Natural killer cell (primary cell): ENCODE measurements around the gene AKAP11. TPM values are rescaled to one million over a fixed set of nuclear protein-coding genes. Genes with fewer than 3 reads are reported as not detected.

Experiments used
- ATAC-seq, 3 donors: fragments of 150-1000 bp in 2 of 3; fragments of 200-7000 bp in 1 of 3; cut with Tn5 transposase; 1 replicate in 1 of 3; 2 replicates in 2 of 3; pipeline ENCODE4 v1.10.0; 2021; ENCODE audit warnings: mild to moderate bottlenecking in 2 of 3, moderate library complexity in 2 of 3
- DNase-seq, 2 donors: peaks; one replicate each; pipeline versions ENCODE4 v3.0.0 to v3.0.0-alpha.2; 2013 to 2021; ENCODE audit warnings: mixed read lengths in 1 of 2
- H3K27ac ChIP-seq: one replicate; pipeline ENCODE4 v1.5.1; 2013; ENCODE audit warnings: mild to moderate bottlenecking, low read length
- H3K27me3 ChIP-seq: one replicate; pipeline ENCODE4 v1.6.1; 2013; ENCODE audit warnings: low read length; ENCODE audit not compliant: control insufficient read depth, insufficient read depth
- H3K36me3 ChIP-seq: one replicate; pipeline ENCODE4 v1.6.1; 2013; ENCODE audit warnings: low read length; ENCODE audit not compliant: control insufficient read depth, insufficient read depth
- H3K4me1 ChIP-seq: one replicate; pipeline ENCODE4 v1.6.1; 2013; ENCODE audit warnings: low read length; ENCODE audit not compliant: control insufficient read depth, insufficient read depth
- H3K4me3 ChIP-seq: one replicate; pipeline ENCODE4 v1.5.1; 2013; ENCODE audit warnings: low read length
- H3K9me3 ChIP-seq: one replicate; pipeline ENCODE4 v1.6.1; 2013; ENCODE audit warnings: low read length; ENCODE audit not compliant: control insufficient read depth, insufficient read depth
- H3K27ac Mint-ChIP-seq, 2 donors: one replicate each; pipeline ENCODE4 v1.8.0; 2022; ENCODE audit warnings: mild to moderate bottlenecking in 2 of 2, mixed read lengths in 2 of 2, moderate library complexity in 1 of 2
- H3K27me3 Mint-ChIP-seq, 2 donors: one replicate each; pipeline ENCODE4 v1.8.0; 2022; ENCODE audit warnings: low read depth in 2 of 2, mixed read lengths in 2 of 2
- H3K36me3 Mint-ChIP-seq: one replicate; pipeline ENCODE4 v1.8.0; 2022; ENCODE audit warnings: mixed read lengths
- H3K4me1 Mint-ChIP-seq, 2 donors: one replicate each; pipeline ENCODE4 v1.8.0; 2022; ENCODE audit warnings: mixed read lengths in 2 of 2
- H3K4me3 Mint-ChIP-seq: one replicate; pipeline ENCODE4 v1.8.0; 2022; ENCODE audit warnings: mild to moderate bottlenecking, moderate library complexity, mixed read lengths
- H3K9me3 Mint-ChIP-seq, 2 donors: one replicate each; pipeline ENCODE4 v1.8.0; 2022; ENCODE audit warnings: mixed read lengths in 2 of 2
- CTCF ChIP-seq: fragments of 200-600 bp; IDR thresholded peaks from one replicate; pipeline ENCODE4 v1.8.0; 2022; ENCODE audit warnings: antibody characterized with exemption
- WGBS: methylation state at CpG from one replicate; pipeline ENCODE4 v1.1.7; 2013; ENCODE audit warnings: missing lambda C conversion rate; ENCODE audit not compliant: insufficient coverage; 5-methylcytosine and 5-hydroxymethylcytosine counted together
- intact Hi-C: fragments of 100-400 bp; cut with micrococcal nuclease; formaldehyde crosslinking; loops from one replicate; pipeline ENCODE4 v1.14.2; 2022
- total RNA-seq, 4 donors: library from RNA; stranded (reverse); fragments of 120-200 nt in 1 of 4; gene quantifications; one replicate each; pipeline versions ENCODE4 v1.2.3 to v1.2.4, GENCODE V29; 2013 to 2022

Gene AKAP11
- total RNA-seq, 3 donors from 2014 or later (not counting 1 experiment from before 2014, with no cell fraction given), result 23.6 to 31.9 (median 26.8) TPM

- no peaks in the 10 kb centered on the region for H3K36me3 Mint-ChIP-seq
- H3K27me3 Mint-ChIP-seq, result no peaks in the 10 kb centered on the region
- Histone ChIP-seq H3K27ac (no peak overlapping the region), H3K36me3 (peaks cover 10% of the 10 kb centered on the region), H3K9me3 (no peaks in the 10 kb centered on the region), H3K27me3 (no peaks in the 10 kb centered on the region), H3K4me1 (no peaks in the 10 kb centered on the region), H3K4me3 (no peak overlapping the region)
- TF ChIP-seq CTCF, result no peak
- intact Hi-C loops, result no loop called here
- no peak for DNase-seq
- H3K4me1 Mint-ChIP-seq, result peaks cover 0 to 19% of the 10 kb centered on the region in 2 donors
- no peak overlapping the region for H3K4me3 Mint-ChIP-seq
- no peak overlapping the region for H3K27ac Mint-ChIP-seq
- no peaks in the 10 kb centered on the region for H3K9me3 Mint-ChIP-seq
- ATAC-seq, result no peak
- WGBS, result no CpG with 5 or more reads among the region's 2 CpGs
These were observed 50.9 kb downstream of the AKAP11 start for GRCh38 chr13:42322806-42323205.

- no peak for DNase-seq
- Histone ChIP-seq H3K36me3 (peaks cover 7% of the 10 kb centered on the region), H3K27me3 (no peaks in the 10 kb centered on the region), H3K4me1 (peaks cover 4% of the 10 kb centered on the region), H3K9me3 (no peaks in the 10 kb centered on the region), H3K27ac (no peak overlapping the region), H3K4me3 (no peak overlapping the region)
- Mint-ChIP-seq H3K9me3 (no peaks in the 10 kb centered on the region), H3K27ac (no peak overlapping the region), H3K4me3 (no peak overlapping the region), H3K4me1 (peaks cover 13 to 21% of the 10 kb centered on the region in 2 donors), H3K36me3 (no peaks in the 10 kb centered on the region), H3K27me3 (no peaks in the 10 kb centered on the region)
- intact Hi-C loops, result no loop called here
- ATAC-seq, result no peak
- no peak for TF ChIP-seq CTCF
These were observed 52.8 kb downstream of the AKAP11 start for GRCh38 chr13:42324704-42325103.

GRCh38 chr13:42327725-42328124, 55.8 kb downstream of the AKAP11 start:
- intact Hi-C loops, result no loop called here
- H3K27me3 Mint-ChIP-seq, result no peaks in the 10 kb centered on the region
- H3K4me3 Mint-ChIP-seq, result no peak overlapping the region
- Histone ChIP-seq H3K27me3 (no peaks in the 10 kb centered on the region), H3K27ac (no peak overlapping the region), H3K4me1 (peaks cover 6% of the 10 kb centered on the region), H3K36me3 (peaks cover 5% of the 10 kb centered on the region), H3K4me3 (no peak overlapping the region), H3K9me3 (no peaks in the 10 kb centered on the region)
- DNase-seq, result no peak
- no peak for TF ChIP-seq CTCF
- H3K9me3 Mint-ChIP-seq, result no peaks in the 10 kb centered on the region
- H3K27ac Mint-ChIP-seq, result no peak overlapping the region
- ATAC-seq, result no peak
- H3K36me3 Mint-ChIP-seq, result no peaks in the 10 kb centered on the region
- H3K4me1 Mint-ChIP-seq, result peaks cover 20 to 23% of the 10 kb centered on the region in 2 donors

GRCh38 chr13:42328672-42329071, 56.7 kb downstream of the AKAP11 start:
- no peaks in the 10 kb centered on the region for H3K27me3 Mint-ChIP-seq
- H3K27ac Mint-ChIP-seq, result peak overlapping the region; percentile 74 to 82
- DNase-seq (peak in 1 of 2 donors; percentile 4), ATAC-seq (no peak)
- intact Hi-C loops, result no loop called here
- no peaks in the 10 kb centered on the region for H3K9me3 Mint-ChIP-seq
- H3K4me3 ChIP-seq, result no peak overlapping the region
- TF ChIP-seq CTCF, result no peak
- H3K27ac ChIP-seq, result no peak overlapping the region
- H3K27me3 ChIP-seq, result no peaks in the 10 kb centered on the region
- H3K9me3 ChIP-seq, result no peaks in the 10 kb centered on the region
- H3K4me3 Mint-ChIP-seq, result peak overlapping the region; percentile 43
- no peaks in the 10 kb centered on the region for H3K36me3 Mint-ChIP-seq
- peaks cover under 1% of the 10 kb centered on the region for H3K36me3 ChIP-seq
- peaks cover 6% of the 10 kb centered on the region for H3K4me1 ChIP-seq
- H3K4me1 Mint-ChIP-seq, result peaks cover 20 to 23% of the 10 kb centered on the region in 2 donors
